ENCODE measurements around the gene NOXA1. TPM values are rescaled to one million over a fixed set of nuclear protein-coding genes. Genes with fewer than 3 reads are reported as not detected.

Gene NOXA1
- polyA plus RNA-seq, 1 donor (not counting 4 experiments of a cell fraction or from before 2014, with no cell fraction given), result 0.09 TPM

DNA sequence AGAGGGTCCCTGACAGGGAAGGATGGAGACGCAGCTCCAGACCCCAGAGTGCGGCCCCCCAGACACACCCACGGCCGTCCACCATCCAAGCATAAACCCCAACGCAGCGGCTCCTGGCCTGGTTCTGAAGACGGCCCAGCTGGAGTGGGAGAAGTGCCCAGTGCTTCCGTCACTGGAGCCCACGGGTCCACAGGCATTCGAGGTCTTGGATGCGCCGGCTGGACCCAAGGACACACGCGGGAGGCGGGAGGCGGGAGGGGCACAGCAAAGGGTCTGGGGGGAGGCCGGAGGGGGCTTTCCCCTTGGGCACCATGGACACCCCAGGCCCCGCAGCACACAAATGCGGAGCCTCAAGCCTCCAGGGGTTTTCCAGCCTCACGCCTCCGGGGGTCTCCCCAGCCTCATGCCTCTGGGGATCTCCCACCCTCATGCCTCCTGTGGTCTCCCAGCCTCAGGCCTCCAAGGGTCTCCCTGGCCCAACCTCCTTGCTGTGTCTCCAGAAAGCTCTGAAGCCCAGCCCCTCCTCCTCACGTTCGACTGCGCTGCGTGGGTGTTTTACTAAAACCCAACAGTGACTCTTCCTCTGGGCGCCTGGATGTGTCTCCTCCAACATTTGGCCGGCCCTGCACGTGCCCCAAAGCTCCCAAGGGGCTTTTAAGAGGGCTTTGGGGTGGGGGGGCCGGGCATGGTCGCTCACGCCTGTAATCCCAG lies 15.4 kb upstream of the NOXA1 start:
- FAIRE-seq, result no peak
- H3K36me3 ChIP-seq (ENCODE audit: control insufficient read depth in 2 of 2, extremely low read depth in 1 of 2, insufficient read depth in 2 of 2, low read length in 2 of 2), result no peaks in the 10 kb centered on the region
- H3K27me3 ChIP-seq (ENCODE audit: control insufficient read depth, extremely low read depth, insufficient read depth, low read length), result peaks cover 14% of the 10 kb centered on the region
- no peaks in the 10 kb centered on the region for H3K9me3 ChIP-seq (ENCODE audit: control insufficient read depth, low read depth, low read length)
- H3K4me1 ChIP-seq (ENCODE audit: control insufficient read depth, extremely low read depth, insufficient read depth, low read length), result peaks cover 17% of the 10 kb centered on the region
- TF ChIP-seq, protein P1, sequence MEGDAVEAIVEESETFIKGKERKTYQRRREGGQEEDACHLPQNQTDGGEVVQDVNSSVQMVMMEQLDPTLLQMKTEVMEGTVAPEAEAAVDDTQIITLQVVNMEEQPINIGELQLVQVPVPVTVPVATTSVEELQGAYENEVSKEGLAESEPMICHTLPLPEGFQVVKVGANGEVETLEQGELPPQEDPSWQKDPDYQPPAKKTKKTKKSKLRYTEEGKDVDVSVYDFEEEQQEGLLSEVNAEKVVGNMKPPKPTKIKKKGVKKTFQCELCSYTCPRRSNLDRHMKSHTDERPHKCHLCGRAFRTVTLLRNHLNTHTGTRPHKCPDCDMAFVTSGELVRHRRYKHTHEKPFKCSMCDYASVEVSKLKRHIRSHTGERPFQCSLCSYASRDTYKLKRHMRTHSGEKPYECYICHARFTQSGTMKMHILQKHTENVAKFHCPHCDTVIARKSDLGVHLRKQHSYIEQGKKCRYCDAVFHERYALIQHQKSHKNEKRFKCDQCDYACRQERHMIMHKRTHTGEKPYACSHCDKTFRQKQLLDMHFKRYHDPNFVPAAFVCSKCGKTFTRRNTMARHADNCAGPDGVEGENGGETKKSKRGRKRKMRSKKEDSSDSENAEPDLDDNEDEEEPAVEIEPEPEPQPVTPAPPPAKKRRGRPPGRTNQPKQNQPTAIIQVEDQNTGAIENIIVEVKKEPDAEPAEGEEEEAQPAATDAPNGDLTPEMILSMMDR (optimal IDR thresholded peaks at IDR 0.05 in 1 of 3, IDR thresholded peaks at IDR 0.05 in 1 of 3, conservative IDR thresholded peaks at IDR 0.05 in 1 of 3; ENCODE audit: extremely low read depth in 1 of 3, insufficient read depth in 2 of 3, low read length in 3 of 3), result no peak
- TF ChIP-seq EZH2 (IDR thresholded peaks at IDR 0.05; ENCODE audit: low read length), result no peak
- DNase-seq (ENCODE audit: low read depth, low spot score), result no peak
- H3K79me2 ChIP-seq (ENCODE audit: control insufficient read depth, insufficient read depth, low read length), result no peaks in the 10 kb centered on the region
- dilution Hi-C loops (cut with MboI; ENCODE audit: extremely low pct_ligation_motif_present, low sequenced_read_pairs), result no loop called here
- H3K4me2 ChIP-seq (ENCODE audit: control insufficient read depth, extremely low read depth, insufficient read depth, low read depth, low read length), result no peak overlapping the region
- H3K9me1 ChIP-seq (ENCODE audit: control insufficient read depth, extremely low read depth, insufficient read depth, low read length), result no peaks in the 10 kb centered on the region
- H3K27ac ChIP-seq (ENCODE audit: control insufficient read depth, insufficient read depth, low read length), result no peak overlapping the region
- H3K9ac ChIP-seq (ENCODE audit: control insufficient read depth, extremely low read depth, insufficient read depth, low read length), result no peak overlapping the region
- no peak overlapping the region for H3K4me3 ChIP-seq (ENCODE audit: control insufficient read depth in 2 of 3, extremely low read depth in 1 of 3, insufficient read depth in 2 of 3, low read depth in 1 of 3, low read length in 3 of 3)
- no peaks in the 10 kb centered on the region for H4K20me1 ChIP-seq (ENCODE audit: control insufficient read depth, extremely low read depth, insufficient read depth, low read length)
- no peak overlapping the region for H2AFZ ChIP-seq (ENCODE audit: control insufficient read depth, low read length)

DNA sequence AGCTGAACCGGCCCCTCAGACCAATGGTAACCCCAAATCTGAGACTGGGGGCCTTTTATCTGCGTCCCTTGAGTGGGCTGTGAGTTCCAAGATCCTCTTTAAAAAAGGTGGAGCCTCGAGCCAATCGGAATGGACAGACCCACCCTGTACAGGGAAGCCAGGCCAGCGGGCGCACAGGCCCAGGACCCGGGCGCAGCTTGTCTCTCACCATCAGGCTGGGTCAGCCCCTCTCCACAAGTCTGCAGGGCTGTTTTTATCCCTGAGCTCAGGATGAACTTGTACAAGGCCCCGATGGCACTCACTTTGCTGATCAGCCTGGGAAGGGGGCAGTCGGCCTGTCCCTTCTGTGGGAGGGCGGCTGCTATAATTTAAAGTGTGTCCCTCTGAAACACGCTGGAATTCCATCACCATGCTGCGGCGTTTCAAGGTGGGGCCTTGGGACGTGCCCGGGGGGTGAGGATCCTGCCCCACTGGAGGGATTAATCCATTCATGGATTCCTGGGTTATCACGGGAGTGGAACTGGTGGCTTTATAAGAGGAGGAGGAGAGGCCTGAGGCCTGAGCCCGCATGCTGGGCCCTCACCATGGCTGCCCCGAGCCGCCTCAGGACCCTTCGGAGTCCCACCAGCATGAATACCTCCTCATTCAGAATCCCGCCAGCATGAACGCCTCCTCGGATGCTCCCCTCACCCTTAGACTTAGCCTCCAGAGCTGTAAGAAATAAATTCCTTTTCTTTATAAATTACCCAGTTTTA lies 14.4 kb upstream of the NOXA1 start:
- FAIRE-seq (no peak), DNase-seq (ENCODE audit: low read depth, low spot score) (no peak)
- Histone ChIP-seq H2AFZ (ENCODE audit: control insufficient read depth, low read length) (no peak overlapping the region), H3K4me2 (ENCODE audit: control insufficient read depth, extremely low read depth, insufficient read depth, low read depth, low read length) (no peak overlapping the region), H3K27me3 (ENCODE audit: control insufficient read depth, extremely low read depth, insufficient read depth, low read length) (peaks cover 14% of the 10 kb centered on the region), H3K4me3 (ENCODE audit: control insufficient read depth in 2 of 3, extremely low read depth in 1 of 3, insufficient read depth in 2 of 3, low read depth in 1 of 3, low read length in 3 of 3) (no peak overlapping the region), H3K9me1 (ENCODE audit: control insufficient read depth, extremely low read depth, insufficient read depth, low read length) (no peaks in the 10 kb centered on the region), H3K4me1 (ENCODE audit: control insufficient read depth, extremely low read depth, insufficient read depth, low read length) (peaks cover 18% of the 10 kb centered on the region), H3K79me2 (ENCODE audit: control insufficient read depth, insufficient read depth, low read length) (no peaks in the 10 kb centered on the region), H3K36me3 (ENCODE audit: control insufficient read depth in 2 of 2, extremely low read depth in 1 of 2, insufficient read depth in 2 of 2, low read length in 2 of 2) (no peaks in the 10 kb centered on the region), H4K20me1 (ENCODE audit: control insufficient read depth, extremely low read depth, insufficient read depth, low read length) (no peaks in the 10 kb centered on the region), H3K9me3 (ENCODE audit: control insufficient read depth, low read depth, low read length) (no peaks in the 10 kb centered on the region), H3K9ac (ENCODE audit: control insufficient read depth, extremely low read depth, insufficient read depth, low read length) (no peak overlapping the region), H3K27ac (ENCODE audit: control insufficient read depth, insufficient read depth, low read length) (no peak overlapping the region)
- dilution Hi-C loops (cut with MboI; ENCODE audit: extremely low pct_ligation_motif_present, low sequenced_read_pairs), result no loop called here
- TF ChIP-seq, protein P1 (optimal IDR thresholded peaks at IDR 0.05 in 1 of 3, IDR thresholded peaks at IDR 0.05 in 1 of 3, conservative IDR thresholded peaks at IDR 0.05 in 1 of 3; ENCODE audit: extremely low read depth in 1 of 3, insufficient read depth in 2 of 3, low read length in 3 of 3), result no peak
- TF ChIP-seq EZH2 (IDR thresholded peaks at IDR 0.05; ENCODE audit: low read length), result no peak

All from keratinocyte (primary cell).